ENCODE results near the gene SERPINH1.
A peak's percentile ranks its signal among the peaks of the same experiment; 100 is the strongest.

SERPINH1 gene

GRCh38 chr11:75532200-75533048 is 29.6 kb upstream of the SERPINH1 start:
- DNase-seq (ENCODE audit: low read depth) = peak; percentile 77

GRCh38 chr11:75533896-75534258 is 28.2 kb upstream of the SERPINH1 start:
- DNase-seq (ENCODE audit: low read depth) = no peak

GRCh38 chr11:75534259-75535069 is 27.6 kb upstream of the SERPINH1 start:
- no peak for DNase-seq (ENCODE audit: low read depth)

GRCh38 chr11:75535071-75535470 is 27.0 kb upstream of the SERPINH1 start:
- no peak for DNase-seq (ENCODE audit: low read depth)

GRCh38 chr11:75536786-75537641 is 25.0 kb upstream of the SERPINH1 start:
- DNase-seq (ENCODE audit: low read depth) = no peak

GRCh38 chr11:75537740-75538139 is 24.3 kb upstream of the SERPINH1 start:
- no peak for DNase-seq (ENCODE audit: low read depth)

GRCh38 chr11:75538150-75538942 is 23.7 kb upstream of the SERPINH1 start:
- DNase-seq (ENCODE audit: low read depth) = no peak

GRCh38 chr11:75539459-75540334 is 22.4 kb upstream of the SERPINH1 start:
- no peak for DNase-seq (ENCODE audit: low read depth)

GRCh38 chr11:75541193-75542087 is 20.6 kb upstream of the SERPINH1 start:
- DNase-seq (ENCODE audit: low read depth) = no peak

GRCh38 chr11:75542088-75542438 is 20.0 kb upstream of the SERPINH1 start:
- DNase-seq (ENCODE audit: low read depth) = no peak

GRCh38 chr11:75543806-75544205 is 18.2 kb upstream of the SERPINH1 start:
- no peak for DNase-seq (ENCODE audit: low read depth)

- DNase-seq (ENCODE audit: low read depth) = no peak
These were observed 14.9 kb upstream of the SERPINH1 start for GRCh38 chr11:75547177-75547576.

- no peak for DNase-seq (ENCODE audit: low read depth)
These were observed 14.4 kb upstream of the SERPINH1 start for GRCh38 chr11:75547617-75548058.

GRCh38 chr11:75548595-75549272 is 13.3 kb upstream of the SERPINH1 start:
- no peak for DNase-seq (ENCODE audit: low read depth)

GRCh38 chr11:75549370-75549958 is 12.6 kb upstream of the SERPINH1 start:
- DNase-seq (ENCODE audit: low read depth) = no peak

GRCh38 chr11:75553182-75553581 is 8.9 kb upstream of the SERPINH1 start:
- DNase-seq (ENCODE audit: low read depth) = no peak

- DNase-seq (ENCODE audit: low read depth) = no peak
These were observed 8.2 kb upstream of the SERPINH1 start for GRCh38 chr11:75553889-75554257.

GRCh38 chr11:75554258-75555022 is 7.6 kb upstream of the SERPINH1 start:
- DNase-seq (ENCODE audit: low read depth) = no peak
